Measurements from ENCODE around the gene GZMM.

Gene GZMM

DNA sequence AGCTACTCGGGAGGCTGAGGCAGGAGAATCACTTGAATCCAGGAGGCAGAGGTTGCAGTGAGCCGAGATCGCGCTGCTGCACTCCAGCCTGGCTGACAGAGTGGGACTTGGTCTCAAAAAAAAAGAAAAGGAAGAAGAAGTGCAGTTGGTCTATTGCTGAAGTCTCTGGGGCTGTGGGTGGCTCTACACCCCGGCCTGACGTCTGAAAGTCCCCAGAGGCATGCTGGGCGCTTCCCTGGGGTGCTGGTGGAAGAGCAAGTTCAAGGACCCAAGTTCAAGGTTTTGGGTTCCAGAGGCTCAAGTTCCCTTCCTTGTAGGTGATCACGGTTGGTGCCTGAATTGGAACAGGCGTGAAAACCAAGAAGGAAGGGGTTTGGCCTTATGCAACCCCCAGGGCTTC is 49.7 kb downstream of the GZMM start:
- 79 to 85% methylated on average over 9 of the region's 9 CpGs for WGBS, 2 experiments (ENCODE audit: insufficient coverage in 2 of 2)
- Histone ChIP-seq H3K27ac (ENCODE audit: low read depth, low read length, severe bottlenecking) (no peak overlapping the region), H3K4me3 (ENCODE audit: extremely low read depth, insufficient read depth, low read length, poor library complexity, severe bottlenecking) (no peak overlapping the region), H3K4me1 (ENCODE audit: control insufficient read depth, insufficient read depth, low read length, poor library complexity, severe bottlenecking) (no peaks in the 10 kb centered on the region), H3K36me3 (ENCODE audit: control insufficient read depth, insufficient read depth, low read length) (no peaks in the 10 kb centered on the region), H3K9me3 (ENCODE audit: control insufficient read depth, low read length) (no peaks in the 10 kb centered on the region)

DNA sequence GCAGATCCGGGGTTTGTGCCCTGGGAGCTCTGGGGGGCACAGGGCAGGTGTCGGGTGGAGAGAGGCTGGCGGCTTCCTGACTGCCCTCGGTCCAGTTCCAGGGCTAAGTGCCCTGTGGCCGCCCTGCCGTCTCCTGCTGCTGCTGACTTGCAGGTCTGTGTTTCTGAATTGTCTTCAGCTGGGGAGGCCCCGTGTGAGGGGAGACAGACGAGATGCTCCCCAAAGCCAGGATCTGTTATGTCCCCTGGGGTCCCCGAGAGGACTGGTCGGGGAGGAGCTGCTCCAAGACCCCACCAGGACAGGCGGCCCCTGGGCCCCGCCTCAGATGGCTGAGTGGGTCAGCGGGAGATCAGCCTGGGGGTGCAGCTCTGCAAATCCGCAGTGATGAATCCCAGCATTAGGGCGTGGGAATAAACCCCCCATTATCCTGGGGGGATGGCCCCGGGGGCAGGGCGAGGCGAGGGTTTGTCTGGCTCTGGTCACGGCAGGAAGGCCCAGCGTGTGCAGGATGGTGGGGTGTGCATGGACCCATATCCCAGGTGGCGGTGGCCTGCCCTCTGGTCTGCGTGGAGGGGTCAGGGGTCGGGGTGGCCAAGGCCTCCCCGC is 50.5 kb downstream of the GZMM start:
- H3K36me3 ChIP-seq (ENCODE audit: control insufficient read depth, insufficient read depth, low read length): no peaks in the 10 kb centered on the region
- no peak overlapping the region for H3K4me3 ChIP-seq (ENCODE audit: extremely low read depth, insufficient read depth, low read length, poor library complexity, severe bottlenecking)
- 85 to 88% methylated on average over 20 to 21 of the region's 24 CpGs for WGBS, 2 experiments (ENCODE audit: insufficient coverage in 2 of 2)
- no peaks in the 10 kb centered on the region for H3K9me3 ChIP-seq (ENCODE audit: control insufficient read depth, low read length)
- no peak overlapping the region for H3K27ac ChIP-seq (ENCODE audit: low read depth, low read length, severe bottlenecking)
- no peaks in the 10 kb centered on the region for H3K4me1 ChIP-seq (ENCODE audit: control insufficient read depth, insufficient read depth, low read length, poor library complexity, severe bottlenecking)

DNA sequence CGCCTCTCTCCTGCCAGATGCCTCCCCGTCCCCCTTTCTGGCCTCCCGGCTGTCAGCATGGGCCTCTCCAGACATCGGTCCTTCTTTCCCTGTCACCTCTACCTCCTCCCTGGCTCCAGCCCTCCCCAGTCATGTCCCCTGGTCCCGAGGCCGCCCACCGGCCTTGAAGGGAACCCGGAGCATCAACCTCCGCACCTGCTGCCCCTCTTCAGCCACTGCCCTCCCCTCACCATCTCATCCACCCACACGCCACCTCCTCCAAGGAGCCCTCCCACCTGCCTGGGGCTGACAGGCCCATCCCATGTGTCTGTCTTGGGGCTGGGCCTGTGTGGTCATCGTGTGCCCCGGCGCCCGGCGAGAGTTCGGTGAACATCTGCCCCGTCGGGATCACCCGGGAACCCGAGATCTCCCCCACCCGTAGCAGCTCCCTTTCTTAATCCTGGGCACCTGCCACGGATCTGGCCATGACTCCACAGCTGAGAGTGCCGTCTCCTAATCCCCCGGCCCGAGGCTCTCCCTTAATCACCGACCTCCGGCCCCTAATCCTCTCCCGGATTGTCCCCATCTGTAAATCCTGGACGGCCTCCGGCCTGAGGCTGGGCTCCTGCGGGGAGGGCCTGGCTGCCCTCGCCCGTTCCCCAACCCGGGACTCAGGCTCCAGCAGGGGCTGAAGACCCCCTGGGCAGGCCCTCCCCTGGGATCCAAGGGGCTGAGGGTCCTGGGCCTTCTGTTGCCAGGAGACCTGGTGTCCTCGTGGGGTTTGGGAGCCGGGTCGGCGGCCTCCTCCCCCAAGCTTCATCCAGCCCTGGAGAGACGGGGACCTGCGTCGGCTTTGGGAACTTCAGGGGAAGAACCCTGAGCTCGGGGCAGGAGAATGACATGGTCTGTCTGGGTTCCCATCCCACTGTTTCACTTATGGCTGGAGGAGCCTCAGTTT is 51.7 kb downstream of the GZMM start:
- Histone ChIP-seq H3K4me3 (ENCODE audit: extremely low read depth, insufficient read depth, low read length, poor library complexity, severe bottlenecking) (no peak overlapping the region), H3K27ac (ENCODE audit: low read depth, low read length, severe bottlenecking) (no peak overlapping the region), H3K36me3 (ENCODE audit: control insufficient read depth, insufficient read depth, low read length) (no peaks in the 10 kb centered on the region), H3K9me3 (ENCODE audit: control insufficient read depth, low read length) (no peaks in the 10 kb centered on the region), H3K4me1 (ENCODE audit: control insufficient read depth, insufficient read depth, low read length, poor library complexity, severe bottlenecking) (no peaks in the 10 kb centered on the region)
- 82 to 86% methylated on average over 42 of the region's 42 CpGs for WGBS, 2 experiments (ENCODE audit: insufficient coverage in 2 of 2)

DNA sequence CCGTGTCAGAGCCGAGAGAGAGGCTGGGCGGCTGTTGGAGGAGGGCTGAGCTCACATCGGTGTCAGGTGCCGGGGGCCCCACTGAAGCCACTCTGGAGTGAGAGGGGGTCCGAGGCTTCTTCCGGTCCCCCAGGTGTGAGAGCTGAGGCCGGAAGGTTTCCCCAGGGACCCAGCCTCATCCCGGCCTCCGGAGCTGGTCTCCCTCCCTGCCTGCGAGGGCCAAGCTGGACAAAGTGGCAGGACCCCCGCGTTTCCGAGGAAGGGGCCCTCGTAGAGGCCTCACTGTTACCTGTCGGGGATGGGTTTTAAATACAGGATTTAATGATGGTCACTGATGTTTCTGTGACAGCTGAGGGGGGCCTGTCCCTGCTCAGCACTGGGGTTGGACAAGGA is 52.4 kb downstream of the GZMM start:
- Histone ChIP-seq H3K4me1 (ENCODE audit: control insufficient read depth, insufficient read depth, low read length, poor library complexity, severe bottlenecking) (no peaks in the 10 kb centered on the region), H3K9me3 (ENCODE audit: control insufficient read depth, low read length) (no peaks in the 10 kb centered on the region), H3K27ac (ENCODE audit: low read depth, low read length, severe bottlenecking) (no peak overlapping the region), H3K4me3 (ENCODE audit: extremely low read depth, insufficient read depth, low read length, poor library complexity, severe bottlenecking) (no peak overlapping the region), H3K36me3 (ENCODE audit: control insufficient read depth, insufficient read depth, low read length) (no peaks in the 10 kb centered on the region)
- WGBS, 2 experiments (ENCODE audit: insufficient coverage in 2 of 2): 89 to 93% methylated on average over 15 to 16 of the region's 16 CpGs

DNA sequence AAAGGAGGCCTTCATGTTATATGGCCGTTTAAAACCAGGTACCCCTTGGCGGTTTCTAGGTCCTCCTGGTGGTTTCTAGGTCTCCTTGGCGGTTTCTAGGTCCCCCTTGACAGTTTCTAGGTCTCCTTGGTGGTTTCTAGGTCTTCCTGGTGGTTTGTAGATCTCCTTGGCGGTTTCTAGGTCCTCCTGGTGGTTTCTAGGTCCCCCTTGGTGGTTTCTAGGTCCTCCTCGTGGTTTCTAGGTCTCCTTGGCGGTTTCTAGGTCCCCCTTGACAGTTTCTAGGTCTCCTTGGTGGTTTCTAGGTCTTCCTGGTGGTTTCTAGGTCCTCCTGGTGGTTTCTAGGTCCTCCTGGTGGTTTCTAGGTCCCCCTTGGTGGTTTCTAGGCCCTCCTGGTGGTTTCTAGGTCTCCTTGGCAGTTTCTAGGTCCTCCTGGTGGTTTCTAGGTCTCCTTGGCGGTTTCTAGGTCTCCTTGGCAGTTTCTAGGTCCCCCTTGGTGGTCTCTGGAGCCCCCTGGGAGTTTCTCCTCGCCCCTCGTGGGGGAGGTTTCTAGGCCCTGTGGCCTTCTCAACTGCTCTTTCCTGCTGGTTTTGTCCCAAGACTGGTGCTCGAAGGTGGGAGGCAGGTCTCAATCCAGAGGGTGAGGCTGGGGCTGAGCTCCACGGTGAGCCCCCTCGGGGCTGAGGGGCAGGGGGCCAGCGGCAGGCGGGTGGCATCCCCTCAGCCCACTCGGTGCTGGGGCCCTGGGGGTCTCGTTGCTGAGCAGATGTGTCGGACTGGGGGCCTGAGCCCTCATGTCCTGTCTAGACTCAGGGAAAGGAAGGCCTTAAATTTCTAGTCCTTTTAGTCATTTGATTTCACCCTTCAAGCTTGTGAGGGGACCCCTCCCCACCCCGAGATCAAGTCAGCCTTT is 53.8 kb downstream of the GZMM start:
- H3K9me3 ChIP-seq (ENCODE audit: control insufficient read depth, low read length): no peaks in the 10 kb centered on the region
- no peak overlapping the region for H3K4me3 ChIP-seq (ENCODE audit: extremely low read depth, insufficient read depth, low read length, poor library complexity, severe bottlenecking)
- no peaks in the 10 kb centered on the region for H3K36me3 ChIP-seq (ENCODE audit: control insufficient read depth, insufficient read depth, low read length)
- H3K4me1 ChIP-seq (ENCODE audit: control insufficient read depth, insufficient read depth, low read length, poor library complexity, severe bottlenecking): no peaks in the 10 kb centered on the region
- 86 to 88% methylated on average over 12 to 15 of the region's 18 CpGs for WGBS, 2 experiments (ENCODE audit: insufficient coverage in 2 of 2)
- no peak overlapping the region for H3K27ac ChIP-seq (ENCODE audit: low read depth, low read length, severe bottlenecking)

Data from mesodermal cell (in vitro differentiated cells).